HG03135 (cell line): ENCODE measurements around the gene SSBP4.

Source experiments
- ATAC-seq: cut with Tn5 transposase; IDR thresholded peaks from one replicate; pipeline ENCODE4 v1.9.1; 2021; ENCODE audit warnings: mild to moderate bottlenecking, moderate library complexity; ENCODE audit not compliant: unreplicated experiment

Gene SSBP4

GRCh38 chr19:18481505-18482222, 62.5 kb downstream of the SSBP4 start:
- ATAC-seq = no peak

- ATAC-seq = no peak
Observed at GRCh38 chr19:18483119-18483890, 64.1 kb downstream of the SSBP4 start.
